Mucosa of gallbladder (tissue), 1 donor: ENCODE measurements around the gene PTPRD. TPM values are rescaled to one million over a fixed set of nuclear protein-coding genes. Genes with fewer than 3 reads are reported as not detected.

ENCODE experiments used
- DNase-seq: peaks from one replicate; pipeline ENCODE4 v3.0.0-alpha.2; 2020; ENCODE audit warnings: low spot score
- total RNA-seq: library from RNA; stranded (reverse); gene quantifications from one replicate; pipeline ENCODE4 v1.2.1, GENCODE V29; 2021
- donor health status: DM: no; HTN: no; CAD: no.

The PTPRD gene
- total RNA-seq, 1 donor from 2014 or later = 35.9 TPM

GRCh38 chr9:8864545-8864896 is 1748.3 kb downstream of the PTPRD start:
- DNase-seq = no peak

- DNase-seq = no peak
Observed at GRCh38 chr9:8863886-8864544, 1748.8 kb downstream of the PTPRD start.

GRCh38 chr9:8863069-8863468 is 1749.7 kb downstream of the PTPRD start:
- DNase-seq = no peak

- DNase-seq = no peak
Observed at GRCh38 chr9:8860925-8861324, 1751.9 kb downstream of the PTPRD start.

- DNase-seq = no peak
Observed at GRCh38 chr9:8860086-8860485, 1752.7 kb downstream of the PTPRD start.

- DNase-seq = no peak
Observed at GRCh38 chr9:8859416-8859815, 1753.4 kb downstream of the PTPRD start.

GRCh38 chr9:8858596-8859161 is 1754.1 kb downstream of the PTPRD start:
- DNase-seq = no peak

- peak; percentile 57 for DNase-seq
Observed at GRCh38 chr9:8857926-8858595, 1754.7 kb downstream of the PTPRD start.

- no peak for DNase-seq
Observed at GRCh38 chr9:8857068-8857925, 1755.5 kb downstream of the PTPRD start.

- DNase-seq = no peak
Observed at GRCh38 chr9:8856396-8857067, 1756.3 kb downstream of the PTPRD start.

- no peak for DNase-seq
Observed at GRCh38 chr9:8855046-8855445, 1757.8 kb downstream of the PTPRD start.

- DNase-seq = no peak
Observed at GRCh38 chr9:8852301-8852864, 1760.4 kb downstream of the PTPRD start.

- no peak for DNase-seq
Observed at GRCh38 chr9:8850914-8851313, 1761.9 kb downstream of the PTPRD start.

- DNase-seq = no peak
Observed at GRCh38 chr9:8845808-8846207, 1767.0 kb downstream of the PTPRD start.

GRCh38 chr9:8845376-8845775 is 1767.4 kb downstream of the PTPRD start:
- DNase-seq = no peak

GRCh38 chr9:8844549-8844948 is 1768.3 kb downstream of the PTPRD start:
- no peak for DNase-seq

- DNase-seq = no peak
Observed at GRCh38 chr9:8842402-8843193, 1770.2 kb downstream of the PTPRD start.

GRCh38 chr9:8838136-8838535 is 1774.7 kb downstream of the PTPRD start:
- DNase-seq = no peak

- DNase-seq = no peak
Observed at GRCh38 chr9:8835291-8835690, 1777.5 kb downstream of the PTPRD start.

- no peak for DNase-seq
Observed at GRCh38 chr9:8832955-8833354, 1779.8 kb downstream of the PTPRD start.

GRCh38 chr9:8832386-8832785 is 1780.4 kb downstream of the PTPRD start:
- no peak for DNase-seq
